NB4 (cell line): Measurements from ENCODE around the gene KRTAP10-4.

Experiments used
- POLR2A ChIP-seq: IDR thresholded peaks from 2 replicates; pipeline ENCODE4 v1.6.1; 2011; ENCODE audit warnings: mild to moderate bottlenecking; ENCODE audit not compliant: insufficient read length; ENCODE audit errors: extremely low read depth
- TF ChIP-seq, protein P1 (sequence below): IDR thresholded peaks from one replicate; pipeline ENCODE4 v1.5.1; 2012; ENCODE audit warnings: low read depth, low read length

DNA sequence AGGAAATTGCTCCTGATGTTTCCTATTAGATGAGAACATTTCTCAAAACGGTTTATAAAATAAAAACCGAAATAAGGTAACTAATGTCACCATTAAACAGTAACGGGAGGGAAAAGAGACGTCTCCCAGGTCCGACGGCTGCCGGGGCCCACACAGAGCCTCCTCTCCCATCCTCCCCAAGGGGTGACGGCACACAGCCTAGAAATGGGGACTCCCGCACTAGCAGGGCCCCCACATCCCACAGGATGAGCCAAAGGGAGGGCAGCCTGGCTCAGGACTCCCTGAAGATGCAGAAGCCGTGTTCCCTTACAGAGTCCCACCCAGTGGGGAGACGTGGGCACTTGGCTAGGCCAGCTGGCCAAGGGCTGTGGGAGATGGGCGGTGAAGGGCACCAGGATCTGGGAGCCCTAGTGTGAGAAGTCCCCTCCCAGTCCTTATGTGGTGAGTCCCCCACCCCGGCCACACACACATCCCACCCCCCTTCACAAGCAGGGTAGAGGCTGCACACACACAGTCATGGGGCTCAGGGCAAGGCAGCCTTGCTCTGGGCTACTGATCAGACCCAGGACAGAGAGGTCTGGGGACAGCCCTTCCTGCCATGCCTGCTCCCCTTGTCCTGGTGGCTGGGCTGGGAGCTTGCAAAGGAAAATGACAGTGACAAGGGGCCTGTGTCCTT lies 18.2 kb upstream of the KRTAP10-4 start:
- TF ChIP-seq, protein P1, sequence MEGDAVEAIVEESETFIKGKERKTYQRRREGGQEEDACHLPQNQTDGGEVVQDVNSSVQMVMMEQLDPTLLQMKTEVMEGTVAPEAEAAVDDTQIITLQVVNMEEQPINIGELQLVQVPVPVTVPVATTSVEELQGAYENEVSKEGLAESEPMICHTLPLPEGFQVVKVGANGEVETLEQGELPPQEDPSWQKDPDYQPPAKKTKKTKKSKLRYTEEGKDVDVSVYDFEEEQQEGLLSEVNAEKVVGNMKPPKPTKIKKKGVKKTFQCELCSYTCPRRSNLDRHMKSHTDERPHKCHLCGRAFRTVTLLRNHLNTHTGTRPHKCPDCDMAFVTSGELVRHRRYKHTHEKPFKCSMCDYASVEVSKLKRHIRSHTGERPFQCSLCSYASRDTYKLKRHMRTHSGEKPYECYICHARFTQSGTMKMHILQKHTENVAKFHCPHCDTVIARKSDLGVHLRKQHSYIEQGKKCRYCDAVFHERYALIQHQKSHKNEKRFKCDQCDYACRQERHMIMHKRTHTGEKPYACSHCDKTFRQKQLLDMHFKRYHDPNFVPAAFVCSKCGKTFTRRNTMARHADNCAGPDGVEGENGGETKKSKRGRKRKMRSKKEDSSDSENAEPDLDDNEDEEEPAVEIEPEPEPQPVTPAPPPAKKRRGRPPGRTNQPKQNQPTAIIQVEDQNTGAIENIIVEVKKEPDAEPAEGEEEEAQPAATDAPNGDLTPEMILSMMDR, result no peak
- TF ChIP-seq POLR2A, result no peak
